Right lung (tissue), 5 donors: ENCODE results near the gene SOX6. TPM values are rescaled to one million over a fixed set of nuclear protein-coding genes. Genes with fewer than 3 reads are reported as not detected.
"Not testable (repeated sequence)": the region's sequence is repeated elsewhere in the genome, so short reads cannot be mapped to it uniquely, and the experiment has no call there.

ENCODE experiments used
- DNase-seq, 2 donors: peaks; one replicate each; pipeline ENCODE4 v3.0.0-alpha.2; 2013
- polyA plus RNA-seq, 5 donors: library from polyadenylated mRNA; unstranded; fragments of 120-200 nt; gene quantifications; one replicate each; pipeline versions ENCODE4 v1.2.1 to v1.2.3, GENCODE V29; 2013; ENCODE audit warnings: inconsistent platforms in 1 of 5, low replicate concordance in 1 of 5; ENCODE audit not compliant: insufficient read length in 5 of 5, insufficient read depth in 1 of 5

The SOX6 gene
- polyA plus RNA-seq, 5 donors: 9.5 to 18.8 (median 17.2) TPM

GRCh38 chr11:16097543-16097942 lies 258.8 kb downstream of the SOX6 start:
- no peak for DNase-seq

GRCh38 chr11:16096336-16096735 lies 260.0 kb downstream of the SOX6 start:
- DNase-seq: no peak

GRCh38 chr11:16095756-16096155 lies 260.6 kb downstream of the SOX6 start:
- DNase-seq: no peak

GRCh38 chr11:16093889-16094653 lies 262.3 kb downstream of the SOX6 start:
- DNase-seq: no peak

- DNase-seq: no peak
Observed at GRCh38 chr11:16091862-16092261, 264.5 kb downstream of the SOX6 start.

- DNase-seq: no peak
Observed at GRCh38 chr11:16089481-16089880, 266.9 kb downstream of the SOX6 start.

GRCh38 chr11:16088774-16089173 lies 267.6 kb downstream of the SOX6 start:
- no peak for DNase-seq

- no peak for DNase-seq
Observed at GRCh38 chr11:16087886-16088285, 268.5 kb downstream of the SOX6 start.

GRCh38 chr11:16086229-16086819 lies 270.0 kb downstream of the SOX6 start:
- no peak for DNase-seq

- no peak for DNase-seq
Observed at GRCh38 chr11:16082095-16083055, 274.0 kb downstream of the SOX6 start.

GRCh38 chr11:16081382-16082094 lies 274.8 kb downstream of the SOX6 start:
- no peak for DNase-seq

- DNase-seq: no peak
Observed at GRCh38 chr11:16080688-16081381, 275.5 kb downstream of the SOX6 start.

- DNase-seq: no peak
Observed at GRCh38 chr11:16078936-16079335, 277.4 kb downstream of the SOX6 start.

GRCh38 chr11:16070573-16070972 lies 285.8 kb downstream of the SOX6 start:
- no peak for DNase-seq

- DNase-seq: not testable (repeated sequence)
Observed at GRCh38 chr11:16067268-16067667, 289.1 kb downstream of the SOX6 start.

GRCh38 chr11:16059332-16059731 lies 297.0 kb downstream of the SOX6 start:
- no peak for DNase-seq

GRCh38 chr11:16058671-16059070 lies 297.7 kb downstream of the SOX6 start:
- no peak for DNase-seq

GRCh38 chr11:16052750-16053149 lies 303.6 kb downstream of the SOX6 start:
- DNase-seq: no peak

GRCh38 chr11:16049611-16050010 lies 306.7 kb downstream of the SOX6 start:
- no peak for DNase-seq

- no peak for DNase-seq
Observed at GRCh38 chr11:16047073-16047472, 309.3 kb downstream of the SOX6 start.

GRCh38 chr11:16043617-16044016 lies 312.7 kb downstream of the SOX6 start:
- no peak for DNase-seq
